Neuronal stem cell (in vitro differentiated cells): ENCODE data around the gene NCOA3.

Experiments
- DNase-seq: peaks from one replicate; pipeline ENCODE4 v3.0.0-alpha.2; 2013; ENCODE audit warnings: low spot score
- H2AFZ ChIP-seq: one replicate; pipeline ENCODE4 v1.6.1; 2013; ENCODE audit warnings: mild to moderate bottlenecking, low read length, inconsistent platforms
- H2AK5ac ChIP-seq: 2 replicates; pipeline ENCODE4 v1.6.1; 2013; ENCODE audit warnings: low read depth, mild to moderate bottlenecking, inconsistent platforms, low read length, moderate library complexity, mixed read lengths
- H2BK120ac ChIP-seq: 2 replicates; pipeline ENCODE4 v1.6.1; 2013; ENCODE audit warnings: low read depth, mild to moderate bottlenecking, inconsistent platforms, low read length, moderate library complexity, mixed read lengths
- H2BK12ac ChIP-seq: one replicate; pipeline ENCODE4 v1.6.1; 2013; ENCODE audit warnings: low read length, inconsistent platforms
- H2BK15ac ChIP-seq: 2 replicates; pipeline ENCODE4 v1.6.1; 2013; ENCODE audit warnings: mild to moderate bottlenecking, low read length, inconsistent platforms, mixed read lengths
- H2BK5ac ChIP-seq: one replicate; pipeline ENCODE4 v1.6.1; 2013; ENCODE audit warnings: inconsistent platforms, mild to moderate bottlenecking, low read length, moderate library complexity
- H3K14ac ChIP-seq: one replicate; pipeline ENCODE4 v1.6.1; 2013; ENCODE audit warnings: low read length, inconsistent platforms
- H3K18ac ChIP-seq: 2 replicates; pipeline ENCODE4 v1.6.1; 2013; ENCODE audit warnings: low read length, inconsistent platforms
- H3K23ac ChIP-seq: 2 replicates; pipeline ENCODE4 v1.6.1; 2013; ENCODE audit warnings: low read depth, mild to moderate bottlenecking, mixed read lengths, low read length, inconsistent platforms; ENCODE audit not compliant: poor library complexity
- H3K27ac ChIP-seq: replicated peaks from 3 replicates; pipeline ENCODE4 v1.5.1; 2013; ENCODE audit warnings: low read length, inconsistent platforms
- H3K27me3 ChIP-seq, 3 experiments: 2 replicates each; pipeline ENCODE4 v1.6.1; 2013; ENCODE audit warnings: low read length in 3 of 3, mild to moderate bottlenecking in 2 of 3, inconsistent platforms in 1 of 3, low read depth in 1 of 3, mixed read lengths in 1 of 3, moderate library complexity in 1 of 3; ENCODE audit not compliant: control insufficient read depth in 3 of 3, insufficient read depth in 3 of 3
- H3K36me3 ChIP-seq, 2 donors: replicated peaks in 1 of 2; 2 replicates each; pipeline ENCODE4 v1.6.1; 2013; ENCODE audit warnings: low read length in 2 of 2; ENCODE audit not compliant: control insufficient read depth in 2 of 2, insufficient read depth in 2 of 2
- H3K4ac ChIP-seq: 2 replicates; pipeline ENCODE4 v1.6.1; 2013; ENCODE audit warnings: inconsistent platforms, mild to moderate bottlenecking, low read length, moderate library complexity
- H3K4me1 ChIP-seq, 2 donors: 1 replicate in 1 of 2; 2 replicates in 1 of 2; pipeline ENCODE4 v1.6.1; 2013; ENCODE audit warnings: low read length in 2 of 2, low read depth in 1 of 2; ENCODE audit not compliant: control insufficient read depth in 2 of 2, insufficient read depth in 1 of 2
- H3K4me2 ChIP-seq: one replicate; pipeline ENCODE4 v1.6.1; 2013; ENCODE audit warnings: mild to moderate bottlenecking, low read length, inconsistent platforms; ENCODE audit not compliant: insufficient read depth, poor library complexity, severe bottlenecking
- H3K4me3 ChIP-seq, 2 donors: 2 replicates each; pipeline ENCODE4 v1.5.1; 2013; ENCODE audit warnings: low read length in 2 of 2, mild to moderate bottlenecking in 2 of 2, inconsistent platforms in 1 of 2, moderate library complexity in 1 of 2
- H3K79me1 ChIP-seq: one replicate; pipeline ENCODE4 v1.6.1; 2013; ENCODE audit warnings: low read depth, mild to moderate bottlenecking, inconsistent platforms, low read length, moderate library complexity
- H3K9ac ChIP-seq: one replicate; pipeline ENCODE4 v1.6.1; 2013; ENCODE audit warnings: mild to moderate bottlenecking, low read depth, low read length, inconsistent platforms; ENCODE audit not compliant: poor library complexity
- H3K9me3 ChIP-seq, 2 donors: replicated peaks in 1 of 2; 2 replicates each; pipeline versions ENCODE3 to v1.6.1; 2013; ENCODE audit warnings: low read length in 2 of 2, mild to moderate bottlenecking in 2 of 2, inconsistent platforms in 1 of 2, low read depth in 1 of 2, mixed read lengths in 1 of 2, moderate library complexity in 1 of 2; ENCODE audit not compliant: control insufficient read depth in 2 of 2, insufficient read depth in 1 of 2
- H4K8ac ChIP-seq: one replicate; pipeline ENCODE4 v1.6.1; 2013; ENCODE audit warnings: low read depth, mild to moderate bottlenecking, inconsistent platforms, low read length, moderate library complexity
- H4K91ac ChIP-seq: one replicate; pipeline ENCODE4 v1.6.1; 2013; ENCODE audit warnings: low read length, low read depth, mild to moderate bottlenecking, inconsistent platforms; ENCODE audit not compliant: poor library complexity
- WGBS, 2 donors: extraction: QIAGEN DNeasy Blood & Tissue Kit; methylation state at CpG; one replicate each; pipeline ENCODE4 v1.1.7; 2013; ENCODE audit warnings: missing lambda C conversion rate in 2 of 2, mixed read lengths in 1 of 2; ENCODE audit not compliant: insufficient read length in 2 of 2, insufficient replicate concordance in 1 of 2; ENCODE audit errors: extremely low coverage in 2 of 2; 5-methylcytosine and 5-hydroxymethylcytosine counted together

The NCOA3 gene

GRCh38 chr20:47701612-47702011, 199.9 kb downstream of the NCOA3 start:
- H3K9ac ChIP-seq = no peak overlapping the region
- no peaks in the 10 kb centered on the region for H3K79me1 ChIP-seq
- H3K4me3 ChIP-seq = no peak overlapping the region
- no peaks in the 10 kb centered on the region for H3K27me3 ChIP-seq
- no peak overlapping the region for H4K91ac ChIP-seq
- no peak overlapping the region for H3K4ac ChIP-seq
- WGBS, 2 donors = no CpG with 5 or more reads among the region's 15 CpGs
- H3K27ac ChIP-seq = no peak overlapping the region
- H3K36me3 ChIP-seq = peaks cover 0 to 9% of the 10 kb centered on the region in 2 donors
- H2BK5ac ChIP-seq = no peak overlapping the region
- H3K18ac ChIP-seq = no peak overlapping the region
- H2BK120ac ChIP-seq = no peak overlapping the region
- H2AK5ac ChIP-seq = no peak overlapping the region
- H2BK15ac ChIP-seq = no peak overlapping the region
- H3K4me1 ChIP-seq = peaks cover 0 to 2% of the 10 kb centered on the region in 2 donors
- H2BK12ac ChIP-seq = no peak overlapping the region
- no peak overlapping the region for H2AFZ ChIP-seq
- H3K4me2 ChIP-seq = no peak overlapping the region
- no peak overlapping the region for H4K8ac ChIP-seq
- H3K9me3 ChIP-seq = no peaks in the 10 kb centered on the region
- no peak for DNase-seq
- H3K23ac ChIP-seq = no peak overlapping the region
- no peak overlapping the region for H3K14ac ChIP-seq

- peaks cover 0 to 9% of the 10 kb centered on the region in 2 donors for H3K36me3 ChIP-seq
- H4K8ac ChIP-seq = no peak overlapping the region
- H2BK5ac ChIP-seq = no peak overlapping the region
- H3K14ac ChIP-seq = no peak overlapping the region
- H2BK15ac ChIP-seq = no peak overlapping the region
- H3K18ac ChIP-seq = no peak overlapping the region
- peaks cover 2 to 19% of the 10 kb centered on the region in 2 donors for H3K4me1 ChIP-seq
- DNase-seq = no peak
- no peak overlapping the region for H3K4me3 ChIP-seq
- no peak overlapping the region for H3K9ac ChIP-seq
- no peak overlapping the region for H3K4me2 ChIP-seq
- H2AK5ac ChIP-seq = no peak overlapping the region
- no peak overlapping the region for H3K4ac ChIP-seq
- no CpG with 5 or more reads among the region's 5 CpGs for WGBS, 2 donors
- no peak overlapping the region for H2AFZ ChIP-seq
- H3K27ac ChIP-seq = no peak overlapping the region
- H3K9me3 ChIP-seq = no peaks in the 10 kb centered on the region
- H2BK12ac ChIP-seq = no peak overlapping the region
- no peak overlapping the region for H2BK120ac ChIP-seq
- H3K23ac ChIP-seq = no peak overlapping the region
- no peaks in the 10 kb centered on the region for H3K79me1 ChIP-seq
- no peak overlapping the region for H4K91ac ChIP-seq
- H3K27me3 ChIP-seq = no peaks in the 10 kb centered on the region
Observed at GRCh38 chr20:47703748-47704147, 202.1 kb downstream of the NCOA3 start.

DNA sequence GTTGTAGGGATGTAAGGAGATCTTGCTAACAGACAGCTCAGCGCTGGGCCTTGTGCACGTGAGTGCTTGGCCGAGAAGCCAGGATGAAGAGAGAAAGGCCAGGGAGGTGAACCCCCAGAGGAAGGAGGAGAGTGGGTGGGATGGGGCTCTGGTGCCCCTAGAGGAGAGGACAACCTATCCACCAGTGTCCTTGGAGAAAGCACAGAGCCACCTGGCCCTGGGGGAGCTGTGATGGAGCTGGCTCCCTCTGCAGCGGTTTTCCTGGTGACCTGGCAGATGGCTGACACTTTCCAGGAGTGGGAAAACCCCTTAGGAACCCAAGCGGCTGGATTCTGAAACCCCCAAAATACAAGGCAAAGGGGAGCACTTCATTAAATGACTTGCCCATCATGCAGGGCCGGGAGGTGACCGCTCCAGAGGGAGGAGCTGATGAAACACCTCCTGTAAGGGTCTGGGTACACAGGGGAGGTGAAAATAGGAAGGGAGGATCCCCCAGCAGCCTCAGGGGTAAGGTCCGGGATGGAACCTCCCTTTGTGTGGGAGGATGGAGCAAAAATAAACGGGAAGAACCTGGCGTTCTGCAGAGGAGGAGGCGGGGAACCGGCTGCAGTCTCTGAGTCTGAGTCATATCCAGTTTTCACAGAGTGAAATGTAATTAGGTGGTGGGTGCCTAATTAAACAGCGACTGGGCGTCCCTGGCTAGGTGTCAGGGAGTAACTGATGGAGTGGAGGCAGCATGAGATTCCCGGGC, 203.2 kb downstream of the NCOA3 start:
- no peak overlapping the region for H3K18ac ChIP-seq
- no peaks in the 10 kb centered on the region for H3K27me3 ChIP-seq
- no peak overlapping the region for H3K14ac ChIP-seq
- no peak overlapping the region for H3K23ac ChIP-seq
- H3K9ac ChIP-seq = no peak overlapping the region
- H3K27ac ChIP-seq = no peak overlapping the region
- no peak overlapping the region for H2BK15ac ChIP-seq
- H4K91ac ChIP-seq = no peak overlapping the region
- H3K4me2 ChIP-seq = no peak overlapping the region
- H3K9me3 ChIP-seq = no peaks in the 10 kb centered on the region
- H3K79me1 ChIP-seq = no peaks in the 10 kb centered on the region
- DNase-seq = no peak
- H3K4ac ChIP-seq = no peak overlapping the region
- H2AFZ ChIP-seq = no peak overlapping the region
- H3K4me3 ChIP-seq = no peak overlapping the region
- no peak overlapping the region for H2BK12ac ChIP-seq
- WGBS, 2 donors = no CpG with 5 or more reads among the region's 15 CpGs
- H3K4me1 ChIP-seq = peaks cover 2 to 22% of the 10 kb centered on the region in 2 donors
- H2BK120ac ChIP-seq = no peak overlapping the region
- H2AK5ac ChIP-seq = no peak overlapping the region
- no peak overlapping the region for H2BK5ac ChIP-seq
- peaks cover 0 to 9% of the 10 kb centered on the region in 2 donors for H3K36me3 ChIP-seq
- no peak overlapping the region for H4K8ac ChIP-seq

- H3K36me3 ChIP-seq = peaks cover 0 to 9% of the 10 kb centered on the region in 2 donors
- H2BK120ac ChIP-seq = no peak overlapping the region
- H3K9me3 ChIP-seq = no peaks in the 10 kb centered on the region
- H3K4me3 ChIP-seq = no peak overlapping the region
- H3K23ac ChIP-seq = no peak overlapping the region
- H2AFZ ChIP-seq = no peak overlapping the region
- no peak overlapping the region for H4K91ac ChIP-seq
- no peak overlapping the region for H3K27ac ChIP-seq
- WGBS, 2 donors = no CpG with 5 or more reads among the region's 7 CpGs
- H3K4me1 ChIP-seq = peaks cover 2 to 22% of the 10 kb centered on the region in 2 donors
- no peak for DNase-seq
- H2BK15ac ChIP-seq = no peak overlapping the region
- H3K79me1 ChIP-seq = no peaks in the 10 kb centered on the region
- H2AK5ac ChIP-seq = no peak overlapping the region
- no peak overlapping the region for H2BK5ac ChIP-seq
- no peak overlapping the region for H3K4ac ChIP-seq
- no peak overlapping the region for H3K4me2 ChIP-seq
- no peak overlapping the region for H2BK12ac ChIP-seq
- no peak overlapping the region for H3K14ac ChIP-seq
- no peak overlapping the region for H4K8ac ChIP-seq
- H3K18ac ChIP-seq = no peak overlapping the region
- H3K9ac ChIP-seq = no peak overlapping the region
- no peaks in the 10 kb centered on the region for H3K27me3 ChIP-seq
Observed at GRCh38 chr20:47705497-47705856, 203.8 kb downstream of the NCOA3 start.
